Mesenchymal stem cell (in vitro differentiated cells and primary cell): ENCODE results near the gene TMSB4X.
"Not testable (repeated sequence)": the region's sequence is repeated elsewhere in the genome, so short reads cannot be mapped to it uniquely, and the experiment has no call there.

ENCODE experiments used
- DNase-seq: peaks from one replicate; pipeline ENCODE4 v3.0.0-alpha.2; 2013
- H2AFZ ChIP-seq: one replicate; pipeline ENCODE4 v1.6.1; 2013; ENCODE audit warnings: low read depth, mild to moderate bottlenecking, control low read depth, inconsistent platforms, low read length, moderate library complexity
- H2AK5ac ChIP-seq: 2 replicates; pipeline ENCODE4 v1.6.1; 2013; ENCODE audit warnings: low read length, moderate library complexity, mild to moderate bottlenecking, inconsistent platforms; ENCODE audit not compliant: severe bottlenecking
- H2BK120ac ChIP-seq: one replicate; pipeline ENCODE4 v1.6.1; 2013; ENCODE audit warnings: low read depth, mild to moderate bottlenecking, inconsistent platforms, low read length, moderate library complexity
- H2BK12ac ChIP-seq, 2 experiments: one replicate each; pipeline ENCODE4 v1.6.1; 2013; ENCODE audit warnings: inconsistent platforms in 2 of 2, low read length in 2 of 2, mild to moderate bottlenecking in 2 of 2, moderate library complexity in 2 of 2, control low read depth in 1 of 2
- H2BK15ac ChIP-seq: one replicate; pipeline ENCODE4 v1.6.1; 2013; ENCODE audit warnings: mild to moderate bottlenecking, low read depth, inconsistent platforms; ENCODE audit not compliant: poor library complexity, severe bottlenecking
- H2BK5ac ChIP-seq: 2 replicates; pipeline ENCODE4 v1.6.1; 2013; ENCODE audit warnings: low read depth, mild to moderate bottlenecking, low read length, control low read depth, inconsistent platforms; ENCODE audit not compliant: poor library complexity, severe bottlenecking
- H3K14ac ChIP-seq, 2 experiments: one replicate each; pipeline ENCODE4 v1.6.1; 2013; ENCODE audit warnings: inconsistent platforms in 2 of 2, low read length in 2 of 2, control low read depth in 1 of 2, mild to moderate bottlenecking in 1 of 2, moderate library complexity in 1 of 2
- H3K18ac ChIP-seq, 2 experiments: one replicate each; pipeline ENCODE4 v1.6.1; 2013; ENCODE audit warnings: inconsistent platforms in 2 of 2, low read length in 2 of 2, control low read depth in 1 of 2, low read depth in 1 of 2, mild to moderate bottlenecking in 1 of 2
- H3K23ac ChIP-seq, 2 experiments: one replicate each; pipeline ENCODE4 v1.6.1; 2013; ENCODE audit warnings: inconsistent platforms in 2 of 2, low read length in 2 of 2, mild to moderate bottlenecking in 2 of 2, moderate library complexity in 2 of 2, control low read depth in 1 of 2
- H3K27ac ChIP-seq: 2 replicates; pipeline ENCODE4 v1.5.1; 2013; ENCODE audit warnings: mild to moderate bottlenecking, moderate library complexity, low read length, control low read depth, inconsistent platforms; ENCODE audit not compliant: poor library complexity, severe bottlenecking
- H3K27me3 ChIP-seq, 2 experiments: 2 replicates each; pipeline versions ENCODE4 v1.6.1 to v1.7.0; 2013; ENCODE audit warnings: low read length in 2 of 2, mild to moderate bottlenecking in 2 of 2, moderate library complexity in 2 of 2, control low read depth in 1 of 2, inconsistent platforms in 1 of 2; ENCODE audit not compliant: control insufficient read depth in 1 of 2, insufficient read depth in 1 of 2
- H3K36me3 ChIP-seq, 2 experiments: 2 replicates each; pipeline versions ENCODE4 v1.6.1 to v1.7.0; 2013; ENCODE audit warnings: low read length in 2 of 2, control low read depth in 1 of 2, inconsistent platforms in 1 of 2, low read depth in 1 of 2, mild to moderate bottlenecking in 1 of 2; ENCODE audit not compliant: insufficient read depth in 2 of 2, control insufficient read depth in 1 of 2
- H3K4ac ChIP-seq, 2 experiments: one replicate each; pipeline ENCODE4 v1.6.1; 2013; ENCODE audit warnings: inconsistent platforms in 2 of 2, low read length in 2 of 2, mild to moderate bottlenecking in 2 of 2, moderate library complexity in 2 of 2, control low read depth in 1 of 2, low read depth in 1 of 2
- H3K4me1 ChIP-seq: 2 replicates; pipeline ENCODE4 v1.6.1; 2013; ENCODE audit warnings: low read depth, low read length, control low read depth; ENCODE audit not compliant: control insufficient read depth, insufficient read depth
- H3K4me2 ChIP-seq: 2 replicates; pipeline ENCODE4 v1.6.1; 2013; ENCODE audit warnings: low read length, mild to moderate bottlenecking, inconsistent platforms; ENCODE audit not compliant: poor library complexity, severe bottlenecking
- H3K4me3 ChIP-seq, 2 experiments: 2 replicates each; pipeline versions ENCODE4 v1.5.1 to v1.7.0; 2013; ENCODE audit warnings: low read length in 2 of 2, mild to moderate bottlenecking in 2 of 2, control low read depth in 1 of 2, low read depth in 1 of 2; ENCODE audit not compliant: insufficient read depth in 1 of 2
- H3K79me1 ChIP-seq: replicated peaks from 2 replicates; pipeline ENCODE4 v1.6.1; 2013; ENCODE audit warnings: mild to moderate bottlenecking, control low read depth, low read length, inconsistent platforms; ENCODE audit not compliant: poor library complexity, severe bottlenecking
- H3K9ac ChIP-seq: 2 replicates; pipeline ENCODE4 v1.7.0; 2013; ENCODE audit warnings: mild to moderate bottlenecking, low read length, moderate library complexity
- H3K9me3 ChIP-seq: 2 replicates; pipeline ENCODE4 v1.7.0; 2013; ENCODE audit warnings: mild to moderate bottlenecking, low read length; ENCODE audit not compliant: control insufficient read depth
- H4K8ac ChIP-seq: one replicate; pipeline ENCODE4 v1.6.1; 2013; ENCODE audit warnings: inconsistent platforms, mild to moderate bottlenecking, low read length, moderate library complexity
- H4K91ac ChIP-seq: one replicate; pipeline ENCODE4 v1.6.1; 2013; ENCODE audit warnings: mild to moderate bottlenecking, low read length, inconsistent platforms
- WGBS: methylation state at CpG from one replicate; pipeline ENCODE4 v1.1.7; 2013; ENCODE audit warnings: mixed read lengths; 5-methylcytosine and 5-hydroxymethylcytosine counted together

Gene TMSB4X

GRCh38 chrX:12979026-12979607, 4.2 kb downstream of the TMSB4X start:
- peak overlapping the region; percentile 19 for H2BK120ac ChIP-seq
- H3K27me3 ChIP-seq = peaks cover 0 to 4% of the 10 kb centered on the region in 2 experiments
- H3K9me3 ChIP-seq = no peaks in the 10 kb centered on the region
- DNase-seq = no peak
- no peak overlapping the region for H3K4me2 ChIP-seq
- H3K18ac ChIP-seq = no peak overlapping the region
- H3K9ac ChIP-seq = peak overlapping the region; percentile 100
- no peak overlapping the region for H4K8ac ChIP-seq
- no peak overlapping the region for H3K23ac ChIP-seq
- H2AK5ac ChIP-seq = no peak overlapping the region
- no peak overlapping the region for H4K91ac ChIP-seq
- H3K14ac ChIP-seq = no peak overlapping the region
- H2BK5ac ChIP-seq = no peak overlapping the region
- H2AFZ ChIP-seq = no peak overlapping the region
- peaks cover 0 to 7% of the 10 kb centered on the region in 2 experiments for H3K36me3 ChIP-seq
- no peaks in the 10 kb centered on the region for H3K79me1 ChIP-seq
- 100% methylated on average over 1 of the region's 4 CpGs for WGBS
- H2BK12ac ChIP-seq = no peak overlapping the region
- H3K27ac ChIP-seq = peak overlapping the region; percentile 94
- H3K4me3 ChIP-seq = no peak overlapping the region
- peak overlapping the region in 1 of 2 experiments; percentile 75 for H3K4ac ChIP-seq
- no peak overlapping the region for H2BK15ac ChIP-seq
- H3K4me1 ChIP-seq = no peaks in the 10 kb centered on the region

GRCh38 chrX:12979616-12980015, 4.7 kb downstream of the TMSB4X start:
- H2BK120ac ChIP-seq = no peak overlapping the region
- H3K23ac ChIP-seq = no peak overlapping the region
- H3K9ac ChIP-seq = peak overlapping the region; percentile 100
- peaks cover 0 to 4% of the 10 kb centered on the region in 2 experiments for H3K27me3 ChIP-seq
- H3K4me1 ChIP-seq = no peaks in the 10 kb centered on the region
- H2BK15ac ChIP-seq = no peak overlapping the region
- no peak overlapping the region for H2AK5ac ChIP-seq
- no peak overlapping the region for H4K91ac ChIP-seq
- no peaks in the 10 kb centered on the region for H3K9me3 ChIP-seq
- H3K14ac ChIP-seq = no peak overlapping the region
- peak; percentile 44 for DNase-seq
- no peak overlapping the region for H3K4ac ChIP-seq
- no peaks in the 10 kb centered on the region for H3K79me1 ChIP-seq
- no peak overlapping the region for H3K18ac ChIP-seq
- H2AFZ ChIP-seq = no peak overlapping the region
- peak overlapping the region; percentile 69 for H3K27ac ChIP-seq
- no peak overlapping the region for H3K4me3 ChIP-seq
- H2BK5ac ChIP-seq = no peak overlapping the region
- no peak overlapping the region for H2BK12ac ChIP-seq
- 55% methylated on average over 3 of the region's 6 CpGs for WGBS
- H4K8ac ChIP-seq = no peak overlapping the region
- H3K36me3 ChIP-seq = peaks cover 0 to 7% of the 10 kb centered on the region in 2 experiments
- no peak overlapping the region for H3K4me2 ChIP-seq

GRCh38 chrX:12980039-12980438, 5.1 kb downstream of the TMSB4X start:
- H3K9me3 ChIP-seq, H3K14ac ChIP-seq, H3K4ac ChIP-seq, H2AFZ ChIP-seq, H3K4me1 ChIP-seq, H2BK12ac ChIP-seq, H2BK5ac ChIP-seq, H3K27me3 ChIP-seq, H2AK5ac ChIP-seq, H3K4me2 ChIP-seq, H4K91ac ChIP-seq, H2BK120ac ChIP-seq, H3K36me3 ChIP-seq, H2BK15ac ChIP-seq, DNase-seq, H3K23ac ChIP-seq, H3K79me1 ChIP-seq, H4K8ac ChIP-seq, H3K4me3 ChIP-seq: not testable (repeated sequence)
- 98% methylated on average over 9 of the region's 9 CpGs for WGBS
- Histone ChIP-seq H3K27ac (peak overlapping the region; percentile 69), H3K18ac (peak overlapping the region in 1 of 2 experiments; percentile 34), H3K9ac (peak overlapping the region; percentile 100)

- 100% methylated on average over 2 of the region's 3 CpGs for WGBS
Measured at GRCh38 chrX:12981880-12982279, 7.0 kb downstream of the TMSB4X start.

More at GRCh38 chrX:12981880-12982279, 7.0 kb downstream of the TMSB4X start:
- no peak overlapping the region for H4K91ac ChIP-seq
- DNase-seq = no peak
- no peak overlapping the region for H4K8ac ChIP-seq
- H3K4me2 ChIP-seq = no peak overlapping the region
- H3K27ac ChIP-seq = no peak overlapping the region
- H3K79me1 ChIP-seq = no peaks in the 10 kb centered on the region
- no peak overlapping the region for H2BK5ac ChIP-seq
- peak overlapping the region; percentile 34 for H2BK120ac ChIP-seq
- no peak overlapping the region for H3K14ac ChIP-seq
- peaks cover 0 to 4% of the 10 kb centered on the region in 2 experiments for H3K27me3 ChIP-seq
- H3K23ac ChIP-seq = no peak overlapping the region
- H3K36me3 ChIP-seq = peaks cover 0 to 7% of the 10 kb centered on the region in 2 experiments
- H3K9ac ChIP-seq = no peak overlapping the region
- no peak overlapping the region for H2AK5ac ChIP-seq
- H2BK12ac ChIP-seq = no peak overlapping the region
- H3K4me1 ChIP-seq = no peaks in the 10 kb centered on the region
- no peak overlapping the region for H3K4me3 ChIP-seq
- H2BK15ac ChIP-seq = no peak overlapping the region
- H3K18ac ChIP-seq = no peak overlapping the region
- no peak overlapping the region for H3K4ac ChIP-seq
- H2AFZ ChIP-seq = no peak overlapping the region
- no peaks in the 10 kb centered on the region for H3K9me3 ChIP-seq
